Measurements from ENCODE around the gene HLA-DMB. TPM values are rescaled to one million over a fixed set of nuclear protein-coding genes. Genes with fewer than 3 reads are reported as not detected.

HLA-DMB gene
- total RNA-seq, 2 donors from 2014 or later, result 6.7 to 28.8 TPM

GRCh38 chr6:32977272-32977952, 36.6 kb upstream of the HLA-DMB start:
- no peak for DNase-seq
- Histone ChIP-seq H3K9ac (ENCODE audit: low read depth in 2 of 2, low read length in 2 of 2) (no peak overlapping the region), H3K4me3 (no peak overlapping the region), H3K27me3 (no peaks in the 10 kb centered on the region), H3K36me3 (peaks cover 53% of the 10 kb centered on the region), H3K27ac (no peak overlapping the region), H3K4me1 (peaks cover 34% of the 10 kb centered on the region), H3K9me3 (no peaks in the 10 kb centered on the region)
- no peak for TF ChIP-seq CTCF (IDR thresholded peaks at IDR 0.05)
- intact Hi-C loops (cut with DNase I), result no loop called here

DNA sequence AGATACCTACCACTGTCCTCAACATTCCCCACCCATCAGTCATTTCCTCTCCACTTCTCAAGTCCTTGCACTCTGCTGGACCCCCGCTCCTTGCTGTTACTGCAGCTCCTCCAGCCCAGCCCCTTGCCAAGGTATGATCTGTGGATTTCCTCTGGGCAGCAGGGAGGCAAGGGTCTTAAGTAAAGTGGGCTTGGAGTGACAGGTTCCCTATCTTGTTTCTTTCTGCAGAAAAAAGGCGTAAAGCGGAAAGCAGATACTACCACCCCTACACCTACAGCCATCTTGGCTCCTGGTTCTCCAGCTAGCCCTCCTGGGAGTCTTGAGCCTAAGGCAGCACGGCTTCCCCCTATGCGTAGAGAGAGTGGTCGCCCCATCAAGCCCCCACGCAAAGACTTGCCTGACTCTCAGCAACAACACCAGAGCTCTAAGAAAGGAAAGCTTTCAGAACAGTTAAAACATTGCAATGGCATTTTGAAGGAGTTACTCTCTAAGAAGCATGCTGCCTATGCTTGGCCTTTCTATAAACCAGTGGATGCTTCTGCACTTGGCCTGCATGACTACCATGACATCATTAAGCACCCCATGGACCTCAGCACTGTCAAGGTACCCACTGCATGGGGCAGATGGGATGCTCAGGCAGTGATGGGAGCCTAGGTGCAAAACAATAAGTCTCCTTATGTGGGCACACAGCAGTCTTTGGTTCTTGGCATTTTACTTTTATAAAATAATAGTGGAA, 35.7 kb upstream of the HLA-DMB start:
- no peaks in the 10 kb centered on the region for H3K9me3 ChIP-seq
- no peak for TF ChIP-seq CTCF (IDR thresholded peaks at IDR 0.05)
- no peak for DNase-seq
- peaks cover 53% of the 10 kb centered on the region for H3K36me3 ChIP-seq
- H3K4me3 ChIP-seq, result no peak overlapping the region
- no peaks in the 10 kb centered on the region for H3K27me3 ChIP-seq
- intact Hi-C loops (cut with DNase I), result no loop called here
- no peak overlapping the region for H3K27ac ChIP-seq
- no peak overlapping the region for H3K9ac ChIP-seq (ENCODE audit: low read depth in 2 of 2, low read length in 2 of 2)
- H3K4me1 ChIP-seq, result peaks cover 34% of the 10 kb centered on the region

- Histone ChIP-seq H3K4me1 (peaks cover 34% of the 10 kb centered on the region), H3K9me3 (no peaks in the 10 kb centered on the region), H3K27ac (no peak overlapping the region), H3K4me3 (no peak overlapping the region), H3K9ac (ENCODE audit: low read depth in 2 of 2, low read length in 2 of 2) (no peak overlapping the region), H3K36me3 (peaks cover 52% of the 10 kb centered on the region), H3K27me3 (no peaks in the 10 kb centered on the region)
- no peak for DNase-seq
- intact Hi-C loops (cut with DNase I), result no loop called here
- TF ChIP-seq CTCF (IDR thresholded peaks at IDR 0.05), result no peak
Measured at GRCh38 chr6:32975886-32976285, 35.1 kb upstream of the HLA-DMB start.

GRCh38 chr6:32974541-32975308, 33.9 kb upstream of the HLA-DMB start:
- no peak for DNase-seq
- H3K27ac ChIP-seq, result peak overlapping the region; percentile 87
- peak overlapping the region; percentile 48 to 97 for H3K9ac ChIP-seq (ENCODE audit: low read depth in 2 of 2, low read length in 2 of 2)
- no peak for TF ChIP-seq CTCF (IDR thresholded peaks at IDR 0.05)
- H3K4me1 ChIP-seq, result peaks cover 25% of the 10 kb centered on the region
- no peaks in the 10 kb centered on the region for H3K27me3 ChIP-seq
- no peaks in the 10 kb centered on the region for H3K9me3 ChIP-seq
- peak overlapping the region; percentile 91 for H3K4me3 ChIP-seq
- intact Hi-C loops (cut with DNase I), result no loop called here
- peaks cover 40% of the 10 kb centered on the region for H3K36me3 ChIP-seq

- no peak for TF ChIP-seq CTCF (IDR thresholded peaks at IDR 0.05)
Measured at GRCh38 chr6:32974016-32974333, 33.1 kb upstream of the HLA-DMB start.

More at GRCh38 chr6:32974016-32974333, 33.1 kb upstream of the HLA-DMB start:
- Histone ChIP-seq H3K36me3 (peaks cover 33% of the 10 kb centered on the region), H3K27ac (peak overlapping the region; percentile 87), H3K4me3 (peak overlapping the region; percentile 91), H3K9ac (ENCODE audit: low read depth in 2 of 2, low read length in 2 of 2) (peak overlapping the region; percentile 66 to 97), H3K9me3 (no peaks in the 10 kb centered on the region), H3K4me1 (peaks cover 22% of the 10 kb centered on the region), H3K27me3 (no peaks in the 10 kb centered on the region)
- intact Hi-C loops (cut with DNase I), result no loop called here
- peak; percentile 64 for DNase-seq

Measured in colonic mucosa (tissue), 4 donors.